HepG2 (cell line): Measurements from ENCODE around the gene ULK4. TPM values are rescaled to one million over a fixed set of nuclear protein-coding genes. Genes with fewer than 3 reads are reported as not detected.
A peak's percentile ranks its signal among the peaks of the same experiment; 100 is the strongest.

Experiments used
- ARNTL ChIP-seq: sonication (generic); formaldehyde crosslinking; IDR thresholded peaks from 2 replicates; pipeline ENCODE4 v1.4.0; 2020; ENCODE audit warnings: mild to moderate bottlenecking, missing genetic modification reagents
- CREB1 ChIP-seq, 2 experiments: fragments of 450-650 bp in 1 of 2; IDR thresholded peaks; 2 replicates each; pipeline ENCODE4 v1.6.1; 2016 to 2017; ENCODE audit warnings: control low read depth in 1 of 2, mild to moderate bottlenecking in 1 of 2, missing compliant biosample characterization in 1 of 2, missing genetic modification characterization in 1 of 2
- ELF1 ChIP-seq: sonication (generic); formaldehyde crosslinking; IDR thresholded peaks from 2 replicates; pipeline ENCODE4 v1.4.0; 2020; ENCODE audit warnings: missing genetic modification reagents
- ERF ChIP-seq: IDR thresholded peaks from 2 replicates; pipeline ENCODE4 v1.6.1; 2018; ENCODE audit warnings: missing biosample characterization, missing genetic modification reagents
- FOXA3 ChIP-seq: IDR thresholded peaks from 2 replicates; pipeline ENCODE4 v1.6.1; 2016; ENCODE audit warnings: missing genetic modification reagents, missing compliant biosample characterization
- FOXO1 ChIP-seq: sonication (generic); formaldehyde crosslinking; IDR thresholded peaks from 2 replicates; pipeline ENCODE4 v1.4.0; 2020; ENCODE audit warnings: missing genetic modification reagents
- FOXP1 ChIP-seq, 2 experiments: fragments of 450-650 bp in 1 of 2; IDR thresholded peaks; 2 replicates each; pipeline ENCODE4 v1.6.1; 2017 to 2018; ENCODE audit warnings: antibody characterized with exemption in 1 of 2
- GABPB1 ChIP-seq: IDR thresholded peaks from 2 replicates; pipeline ENCODE4 v1.6.1; 2016; ENCODE audit warnings: mild to moderate bottlenecking, missing genetic modification reagents, moderate library complexity, missing compliant biosample characterization
- HHEX ChIP-seq: IDR thresholded peaks from 2 replicates; pipeline ENCODE4 v1.6.1; 2016; ENCODE audit warnings: control low read depth
- IRF2 ChIP-seq: IDR thresholded peaks from 2 replicates; pipeline ENCODE4 v1.6.1; 2018; ENCODE audit warnings: missing genetic modification reagents, missing compliant biosample characterization
- NCOA1 ChIP-seq: sonication (generic); formaldehyde crosslinking; IDR thresholded peaks from 2 replicates; pipeline ENCODE4 v1.9.0; 2021; ENCODE audit warnings: missing genetic modification reagents
- POGZ ChIP-seq: sonication (generic); formaldehyde crosslinking; IDR thresholded peaks from 2 replicates; pipeline ENCODE4 v1.4.0; 2020; ENCODE audit warnings: mild to moderate bottlenecking, missing genetic modification reagents
- RXRA ChIP-seq: sonication (generic); formaldehyde crosslinking; IDR thresholded peaks from 2 replicates; pipeline ENCODE4 v1.5.1; 2020; ENCODE audit warnings: missing genetic modification reagents
- SNAPC2 ChIP-seq: sonication (generic); formaldehyde crosslinking; IDR thresholded peaks from 2 replicates; pipeline ENCODE4 v1.8.1; 2022; ENCODE audit warnings: mild to moderate bottlenecking, missing genetic modification reagents
- SOX13 ChIP-seq, 3 experiments: fragments of 450-650 bp in 1 of 3; sonication (generic) in 1 of 3; formaldehyde crosslinking in 1 of 3; IDR thresholded peaks in 2 of 3; conservative IDR thresholded peaks in 1 of 3; 2 replicates each; pipeline versions ENCODE4 v1.5.0 to v1.6.1; 2016 to 2020; ENCODE audit warnings: antibody characterized with exemption in 1 of 3, mild to moderate bottlenecking in 1 of 3, missing compliant biosample characterization in 1 of 3, missing genetic modification reagents in 1 of 3, moderate library complexity in 1 of 3
- SP5 ChIP-seq: IDR thresholded peaks from 2 replicates; pipeline ENCODE4 v1.6.1; 2016; ENCODE audit warnings: low read depth, borderline replicate concordance
- SRSF1 ChIP-seq: fragments of 200-400 bp; formaldehyde crosslinking; optimal IDR thresholded peaks from 2 replicates; pipeline ENCODE3; 2017; ENCODE audit warnings: mild to moderate bottlenecking, low read depth, low read length, moderate library complexity
- STAG1 ChIP-seq: sonication (generic); formaldehyde crosslinking; IDR thresholded peaks from 2 replicates; pipeline ENCODE4 v1.4.0; 2020; ENCODE audit warnings: missing genetic modification reagents
- TBX2 ChIP-seq: sonication (generic); formaldehyde crosslinking; IDR thresholded peaks from 2 replicates; pipeline ENCODE4 v1.5.0; 2020; ENCODE audit warnings: missing genetic modification reagents, mild to moderate bottlenecking, borderline replicate concordance
- ZFAT ChIP-seq: sonication (generic); formaldehyde crosslinking; conservative IDR thresholded peaks from 2 replicates; pipeline ENCODE4 v1.8.1; 2023; ENCODE audit warnings: missing genetic modification reagents, inconsistent platforms
- ZFYVE20 ChIP-seq: sonication (generic); formaldehyde crosslinking; IDR thresholded peaks from 2 replicates; pipeline ENCODE4 v1.8.0; 2023; ENCODE audit warnings: low read depth, mild to moderate bottlenecking, moderate library complexity, missing genetic modification reagents, borderline replicate concordance
- ZKSCAN8 ChIP-seq: IDR thresholded peaks from 2 replicates; pipeline ENCODE4 v1.6.1; 2016; ENCODE audit warnings: borderline replicate concordance, missing genetic modification reagents, missing compliant biosample characterization
- ZNF121 ChIP-seq: sonication (generic); formaldehyde crosslinking; IDR thresholded peaks from 2 replicates; pipeline ENCODE4 v1.5.0; 2020; ENCODE audit warnings: mild to moderate bottlenecking, missing genetic modification reagents
- ZNF234 ChIP-seq: sonication (generic); formaldehyde crosslinking; conservative IDR thresholded peaks from 2 replicates; pipeline ENCODE4 v1.5.1; 2020; ENCODE audit warnings: mild to moderate bottlenecking, missing genetic modification reagents
- ZNF644 ChIP-seq: IDR thresholded peaks from 2 replicates; pipeline ENCODE4 v1.6.1; 2016; ENCODE audit warnings: low read depth
- polyA plus RNA-seq, 8 experiments: library from polyadenylated mRNA; depleted of rRNA in 3 of 8; stranded (reverse) in 7 of 8; unstranded in 1 of 8; fragments of >200 nt; fragmentation: Illumina TruSeq in 4 of 8; extraction: Trizol in 4 of 8; gene quantifications; 2 replicates each; pipeline versions ENCODE4 v1.2.1 to v1.2.3, GENCODE V29; 2011 to 2016; ENCODE audit warnings: low read depth in 4 of 8, missing spikeins in 1 of 8, mixed read lengths in 1 of 8; ENCODE audit not compliant: insufficient read depth in 1 of 8
- total RNA-seq, 5 experiments: library from RNA; depleted of rRNA; stranded (reverse); fragments of >200 nt; fragmentation: Illumina TruSeq; extraction: Trizol; gene quantifications; 2 replicates each; pipeline ENCODE4 v1.2.3, GENCODE V29; 2016; ENCODE audit warnings: low read depth in 1 of 5
- TF ChIP-seq, protein P1 (sequence below), 2 experiments: sonication (generic) in 1 of 2; formaldehyde crosslinking in 1 of 2; IDR thresholded peaks; 2 replicates each; pipeline versions ENCODE4 v1.4.0 to v1.6.1; 2018 to 2020; ENCODE audit warnings: missing genetic modification reagents in 2 of 2, borderline replicate concordance in 1 of 2, low read depth in 1 of 2, mild to moderate bottlenecking in 1 of 2, missing biosample characterization in 1 of 2
- TF ChIP-seq, protein P2 (sequence below): IDR thresholded peaks from 2 replicates; pipeline ENCODE4 v1.6.1; 2016; ENCODE audit warnings: mild to moderate bottlenecking

The ULK4 gene
- total and polyA plus RNA-seq, 2 of the 13 experiments (the other 11 are each of a cell fraction or from before 2014, with no cell fraction given) = 6.7 to 11.8 TPM

DNA sequence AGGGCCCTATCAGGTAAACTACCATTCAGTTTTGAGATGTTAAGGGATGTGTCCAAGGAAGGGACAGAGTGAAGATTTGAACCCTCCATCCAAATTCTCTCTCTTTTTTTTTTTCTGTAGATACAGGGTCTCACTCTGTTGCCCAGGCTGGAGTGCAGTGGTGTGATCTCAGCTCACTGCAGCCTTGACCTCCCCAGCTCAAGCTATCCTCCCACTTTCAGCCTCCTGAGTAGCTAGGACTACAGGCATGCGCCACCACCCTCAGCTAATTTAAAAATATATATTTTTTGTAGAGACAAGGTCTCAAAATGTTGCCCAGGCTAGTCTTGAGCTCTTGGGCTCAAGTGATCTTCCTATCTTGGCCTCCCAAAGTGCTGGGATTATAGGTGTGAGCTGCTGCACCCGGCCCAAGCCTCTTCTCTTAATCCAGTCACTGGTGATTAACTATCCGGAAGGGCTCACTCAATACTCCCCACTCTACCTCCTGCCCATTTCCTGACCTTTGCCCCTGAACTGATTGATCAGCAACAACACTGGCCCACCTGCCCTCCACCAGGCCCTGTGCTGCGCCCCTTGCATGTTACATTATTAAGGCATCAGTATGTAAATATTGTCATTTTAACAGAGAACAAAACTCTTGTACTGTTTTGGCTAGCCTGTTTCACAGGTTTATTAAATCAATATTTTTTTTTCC lies 597.9 kb downstream of the ULK4 start (continued):
- TF ChIP-seq, protein P1, sequence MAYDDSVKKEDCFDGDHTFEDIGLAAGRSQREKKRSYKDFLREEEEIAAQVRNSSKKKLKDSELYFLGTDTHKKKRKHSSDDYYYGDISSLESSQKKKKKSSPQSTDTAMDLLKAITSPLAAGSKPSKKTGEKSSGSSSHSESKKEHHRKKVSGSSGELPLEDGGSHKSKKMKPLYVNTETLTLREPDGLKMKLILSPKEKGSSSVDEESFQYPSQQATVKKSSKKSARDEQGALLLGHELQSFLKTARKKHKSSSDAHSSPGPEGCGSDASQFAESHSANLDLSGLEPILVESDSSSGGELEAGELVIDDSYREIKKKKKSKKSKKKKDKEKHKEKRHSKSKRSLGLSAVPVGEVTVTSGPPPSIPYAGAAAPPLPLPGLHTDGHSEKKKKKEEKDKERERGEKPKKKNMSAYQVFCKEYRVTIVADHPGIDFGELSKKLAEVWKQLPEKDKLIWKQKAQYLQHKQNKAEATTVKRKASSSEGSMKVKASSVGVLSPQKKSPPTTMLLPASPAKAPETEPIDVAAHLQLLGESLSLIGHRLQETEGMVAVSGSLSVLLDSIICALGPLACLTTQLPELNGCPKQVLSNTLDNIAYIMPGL (CRISPR knock-in tag; IDR thresholded peaks at IDR 0.05; ENCODE audit: borderline replicate concordance in 1 of 2, low read depth in 1 of 2) = peak in 1 of 2 experiments; percentile 20; a peak in 1 of 4 replicates
- TF ChIP-seq IRF2 (CRISPR knock-in tag) (0 out of 2 replicates have a peak, but pooled peaks have one; percentile 27), ZKSCAN8 (CRISPR knock-in tag) (peak; percentile 23; the same call in 1 of the 2 replicates), SP5 (CRISPR knock-in tag) (peak; percentile 56; the same call in 1 of the 2 replicates), GABPB1 (CRISPR knock-in tag) (peak; percentile 44; the same call in 1 of the 2 replicates), ZFYVE20 (CRISPR knock-in tag) (no peak), ZFAT (CRISPR knock-in tag) (no peak), STAG1 (CRISPR knock-in tag) (peak; percentile 17; the same call in 1 of the 2 replicates), ARNTL (CRISPR knock-in tag) (no peak), NCOA1 (no peak), SRSF1 (no peak), ZNF121 (CRISPR knock-in tag) (peak; percentile 90), ZNF234 (CRISPR knock-in tag) (no peak), POGZ (CRISPR knock-in tag) (peak; percentile 78), RXRA (CRISPR knock-in tag) (peak; percentile 48; the same call in 1 of the 2 replicates), FOXA3 (CRISPR knock-in tag) (peak; percentile 92), CREB1 (IDR thresholded peaks at IDR 0.05) (no peak), CREB1 (CRISPR knock-in tag; IDR thresholded peaks at IDR 0.05) (0 out of 2 replicates have a peak, but pooled peaks have one; percentile 27), HHEX (CRISPR knock-in tag) (peak; percentile 69), SNAPC2 (0 out of 2 replicates have a peak, but pooled peaks have one; percentile 39), ELF1 (CRISPR knock-in tag) (peak; percentile 64; the same call in 1 of the 2 replicates), FOXO1 (CRISPR knock-in tag) (peak; percentile 91; the same call in 1 of the 2 replicates), TBX2 (CRISPR knock-in tag) (peak; percentile 92), SOX13 (IDR thresholded peaks at IDR 0.05) (no peak), SOX13 (CRISPR knock-in tag; conservative IDR thresholded peaks at IDR 0.05 in 1 of 2, IDR thresholded peaks at IDR 0.05 in 1 of 2) (peak in 1 of 2 experiments; percentile 86; a peak in 2 of 4 replicates), ZNF644 (CRISPR knock-in tag) (0 out of 2 replicates have a peak, but pooled peaks have one; percentile 39), FOXP1 (IDR thresholded peaks at IDR 0.05) (no peak), FOXP1 (CRISPR knock-in tag; IDR thresholded peaks at IDR 0.05) (peak; percentile 84), ERF (peak; percentile 78; the same call in 1 of the 2 replicates)
- TF ChIP-seq, protein P2, sequence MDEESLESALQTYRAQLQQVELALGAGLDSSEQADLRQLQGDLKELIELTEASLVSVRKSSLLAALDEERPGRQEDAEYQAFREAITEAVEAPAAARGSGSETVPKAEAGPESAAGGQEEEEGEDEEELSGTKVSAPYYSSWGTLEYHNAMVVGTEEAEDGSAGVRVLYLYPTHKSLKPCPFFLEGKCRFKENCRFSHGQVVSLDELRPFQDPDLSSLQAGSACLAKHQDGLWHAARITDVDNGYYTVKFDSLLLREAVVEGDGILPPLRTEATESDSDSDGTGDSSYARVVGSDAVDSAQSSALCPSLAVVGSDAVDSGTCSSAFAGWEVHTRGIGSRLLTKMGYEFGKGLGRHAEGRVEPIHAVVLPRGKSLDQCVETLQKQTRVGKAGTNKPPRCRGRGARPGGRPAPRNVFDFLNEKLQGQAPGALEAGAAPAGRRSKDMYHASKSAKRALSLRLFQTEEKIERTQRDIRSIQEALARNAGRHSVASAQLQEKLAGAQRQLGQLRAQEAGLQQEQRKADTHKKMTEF (CRISPR knock-in tag) = peak; percentile 63; the same call in 1 of the 2 replicates
